Neural progenitor cell (in vitro differentiated cells): ENCODE data around the gene CAPZB. TPM values are rescaled to one million over a fixed set of nuclear protein-coding genes. Genes with fewer than 3 reads are reported as not detected.
"Not testable (repeated sequence)": the region's sequence is repeated elsewhere in the genome, so short reads cannot be mapped to it uniquely, and the experiment has no call there.

Experiments
- DNase-seq: peaks from one replicate; pipeline ENCODE4 v3.0.0-alpha.2; 2016; ENCODE audit warnings: low spot score
- H2AFZ ChIP-seq: fragments of 200-600 bp; sonication (generic); replicated peaks from 2 replicates; pipeline ENCODE4 v1.6.1; 2016; ENCODE audit warnings: antibody characterized with exemption
- H3F3A ChIP-seq: fragments of 200-600 bp; sonication (generic); 2 replicates; pipeline ENCODE4 v1.6.1; 2016; ENCODE audit warnings: antibody characterized with exemption, low read depth
- H3K27ac ChIP-seq: fragments of 200-600 bp; sonication (generic); 2 replicates; pipeline ENCODE4 v1.5.1; 2016; ENCODE audit warnings: mild to moderate bottlenecking
- H3K27me3 ChIP-seq: fragments of 200-600 bp; sonication (generic); 2 replicates; pipeline ENCODE4 v1.6.1; 2016; ENCODE audit warnings: mild to moderate bottlenecking, moderate library complexity
- H3K36me3 ChIP-seq: fragments of 200-600 bp; sonication (generic); 2 replicates; pipeline ENCODE4 v1.5.1; 2016
- H3K4me1 ChIP-seq: fragments of 200-600 bp; sonication (generic); 2 replicates; pipeline ENCODE4 v1.6.1; 2016; ENCODE audit warnings: mixed run types
- H3K4me2 ChIP-seq: fragments of 200-600 bp; sonication (generic); 2 replicates; pipeline ENCODE4 v1.6.1; 2016
- H3K4me3 ChIP-seq: fragments of 200-600 bp; sonication (generic); 2 replicates; pipeline ENCODE4 v1.5.1; 2016
- H3K79me2 ChIP-seq: fragments of 200-600 bp; sonication (generic); 2 replicates; pipeline ENCODE4 v1.6.1; 2016; ENCODE audit warnings: low read depth
- H3K9ac ChIP-seq: fragments of 200-600 bp; sonication (generic); 2 replicates; pipeline ENCODE4 v1.6.1; 2016
- H3K9me3 ChIP-seq: fragments of 200-600 bp; sonication (generic); 2 replicates; pipeline ENCODE4 v1.5.1; 2016; ENCODE audit warnings: low read depth
- H4K20me1 ChIP-seq: fragments of 200-600 bp; sonication (generic); 2 replicates; pipeline ENCODE4 v1.6.1; 2016; ENCODE audit warnings: low read depth
- H3K27ac Mint-ChIP-seq: 3 replicates; pipeline ENCODE4 v1.8.0; 2021; ENCODE audit warnings: mixed read lengths
- H3K27me3 Mint-ChIP-seq: 2 replicates; pipeline ENCODE4 v1.8.0; 2022; ENCODE audit warnings: low read depth, mild to moderate bottlenecking, inconsistent platforms, moderate library complexity, mixed read lengths; ENCODE audit not compliant: insufficient read depth
- H3K36me3 Mint-ChIP-seq: 3 replicates; pipeline ENCODE4 v1.8.0; 2021; ENCODE audit warnings: mixed read lengths
- H3K4me1 Mint-ChIP-seq: 3 replicates; pipeline ENCODE4 v1.8.0; 2021; ENCODE audit warnings: mixed read lengths
- H3K4me3 Mint-ChIP-seq: 3 replicates; pipeline ENCODE4 v1.8.0; 2021; ENCODE audit warnings: mild to moderate bottlenecking, moderate library complexity, mixed read lengths
- H3K9me3 Mint-ChIP-seq: 3 replicates; pipeline ENCODE4 v1.8.0; 2020; ENCODE audit warnings: mixed read lengths
- CTCF ChIP-seq: fragments of 200-600 bp; sonication (generic); IDR thresholded peaks from 2 replicates; pipeline ENCODE4 v1.5.1; 2017; ENCODE audit warnings: antibody characterized with exemption, mild to moderate bottlenecking
- EZH2 ChIP-seq: fragments of 200-600 bp; sonication (generic); IDR thresholded peaks from 2 replicates; pipeline ENCODE4 v1.6.1; 2017; ENCODE audit warnings: antibody characterized with exemption, mild to moderate bottlenecking, moderate library complexity
- EZH2phosphoT487 ChIP-seq: fragments of 200-600 bp; sonication (generic); IDR thresholded peaks from 2 replicates; pipeline ENCODE4 v1.6.1; 2017; ENCODE audit warnings: antibody characterized with exemption
- total RNA-seq: library from RNA; depleted of rRNA; stranded (reverse); fragments of >200 nt; gene quantifications from 2 replicates; pipeline ENCODE4 v1.2.3, GENCODE V29; 2015; ENCODE audit warnings: low replicate concordance

Gene CAPZB
- total RNA-seq, 1 donor from 2014 or later: 134 TPM

- H3K9me3 Mint-ChIP-seq: peaks cover 4% of the 10 kb centered on the region
- DNase-seq: no peak
- Histone ChIP-seq H3F3A (no peaks in the 10 kb centered on the region), H3K79me2 (no peaks in the 10 kb centered on the region), H3K9me3 (no peaks in the 10 kb centered on the region), H3K27ac (no peak overlapping the region), H3K9ac (no peak overlapping the region), H3K4me1 (no peaks in the 10 kb centered on the region), H3K4me3 (no peak overlapping the region), H3K36me3 (no peaks in the 10 kb centered on the region), H3K4me2 (no peak overlapping the region), H3K27me3 (no peaks in the 10 kb centered on the region), H4K20me1 (no peaks in the 10 kb centered on the region), H2AFZ (no peak overlapping the region)
- H3K4me1 Mint-ChIP-seq: peaks cover 4% of the 10 kb centered on the region
- peaks cover 4% of the 10 kb centered on the region for H3K27me3 Mint-ChIP-seq
- TF ChIP-seq EZH2phosphoT487 (no peak), EZH2 (no peak), CTCF (no peak)
- no peaks in the 10 kb centered on the region for H3K36me3 Mint-ChIP-seq
- no peak overlapping the region for H3K4me3 Mint-ChIP-seq
- peak overlapping the region; percentile 16 for H3K27ac Mint-ChIP-seq
These were observed 27.2 kb upstream of the CAPZB start for GRCh38 chr1:19512545-19512944.

GRCh38 chr1:19511116-19511515 is 25.8 kb upstream of the CAPZB start:
- Histone ChIP-seq H3K27ac (no peak overlapping the region), H3K36me3 (no peaks in the 10 kb centered on the region), H4K20me1 (no peaks in the 10 kb centered on the region), H3K27me3 (no peaks in the 10 kb centered on the region), H3F3A (no peaks in the 10 kb centered on the region), H3K9ac (no peak overlapping the region), H3K79me2 (no peaks in the 10 kb centered on the region), H3K4me3 (no peak overlapping the region), H3K9me3 (no peaks in the 10 kb centered on the region), H3K4me2 (no peak overlapping the region), H2AFZ (no peak overlapping the region), H3K4me1 (no peaks in the 10 kb centered on the region)
- H3K4me3 Mint-ChIP-seq: no peak overlapping the region
- H3K9me3 Mint-ChIP-seq: peaks cover 2% of the 10 kb centered on the region
- DNase-seq: no peak
- no peaks in the 10 kb centered on the region for H3K36me3 Mint-ChIP-seq
- H3K27me3 Mint-ChIP-seq: peaks cover 2% of the 10 kb centered on the region
- H3K27ac Mint-ChIP-seq: no peak overlapping the region
- TF ChIP-seq CTCF (no peak), EZH2phosphoT487 (no peak), EZH2 (no peak)
- H3K4me1 Mint-ChIP-seq: peaks cover 4% of the 10 kb centered on the region

GRCh38 chr1:19509647-19510046 is 24.3 kb upstream of the CAPZB start:
- H3K36me3 Mint-ChIP-seq, H3K79me2 ChIP-seq: not testable (repeated sequence)

GRCh38 chr1:19507516-19507915 is 22.2 kb upstream of the CAPZB start:
- Histone ChIP-seq H4K20me1 (no peaks in the 10 kb centered on the region), H2AFZ (no peak overlapping the region), H3K27ac (no peak overlapping the region), H3K4me1 (no peaks in the 10 kb centered on the region), H3K4me2 (no peak overlapping the region), H3K79me2 (no peaks in the 10 kb centered on the region), H3K9ac (no peak overlapping the region), H3F3A (no peaks in the 10 kb centered on the region), H3K36me3 (no peaks in the 10 kb centered on the region), H3K4me3 (no peak overlapping the region), H3K9me3 (no peaks in the 10 kb centered on the region), H3K27me3 (no peaks in the 10 kb centered on the region)
- H3K27me3 Mint-ChIP-seq: peaks cover 4% of the 10 kb centered on the region
- DNase-seq: no peak
- H3K9me3 Mint-ChIP-seq: peaks cover 2% of the 10 kb centered on the region
- H3K27ac Mint-ChIP-seq: no peak overlapping the region
- H3K4me3 Mint-ChIP-seq: no peak overlapping the region
- TF ChIP-seq EZH2phosphoT487 (no peak), EZH2 (no peak), CTCF (no peak)
- H3K36me3 Mint-ChIP-seq: no peaks in the 10 kb centered on the region
- H3K4me1 Mint-ChIP-seq: no peaks in the 10 kb centered on the region

More at GRCh38 chr1:19509647-19510046, 24.3 kb upstream of the CAPZB start:
- H3K27ac Mint-ChIP-seq, H3K4me1 Mint-ChIP-seq, H3K4me3 ChIP-seq, H3K9me3 Mint-ChIP-seq, H3K9ac ChIP-seq, H3K9me3 ChIP-seq, H3K27ac ChIP-seq, H3K27me3 Mint-ChIP-seq, DNase-seq, H3K36me3 ChIP-seq, H3K4me2 ChIP-seq, H3K4me3 Mint-ChIP-seq, H3K4me1 ChIP-seq, H3K27me3 ChIP-seq, H3F3A ChIP-seq, H2AFZ ChIP-seq, H4K20me1 ChIP-seq: not testable (repeated sequence)
